Measurements from ENCODE around the gene EFR3B. TPM values are rescaled to one million over a fixed set of nuclear protein-coding genes. Genes with fewer than 3 reads are reported as not detected.

Gene EFR3B
- total and polyA plus RNA-seq, 9 donors = 0.36 to 4.5 (median 1.4) TPM

- no peak overlapping the region for H3K27ac ChIP-seq
- H3K9me3 ChIP-seq = no peaks in the 10 kb centered on the region
- TF ChIP-seq POLR2A (IDR thresholded peaks at IDR 0.05) = no peak
- no peak for TF ChIP-seq EP300 (IDR thresholded peaks at IDR 0.05)
- no peak for TF ChIP-seq CTCF (IDR thresholded peaks at IDR 0.05)
- no peak for DNase-seq
- WGBS, 3 donors = 68 to 69% (median 69%) methylated on average over 2 of the region's 2 CpGs
- intact Hi-C loops (cut with DNase I) = loop anchor here in 1 of 4 donors (10.0 kb wide), 1 partner anchor 104 kb away; no protein-coding TSS in a partner anchor
- H3K4me1 ChIP-seq (ENCODE audit: insufficient read depth) = no peaks in the 10 kb centered on the region
- H3K27me3 ChIP-seq = no peaks in the 10 kb centered on the region
- no peaks in the 10 kb centered on the region for H3K36me3 ChIP-seq
- H3K4me3 ChIP-seq = no peak overlapping the region
Measured at GRCh38 chr2:25030702-25031101, 11.2 kb upstream of the EFR3B start.

- intact Hi-C loops (cut with DNase I) = loop anchor here in 1 of 4 donors (10.0 kb wide), 1 partner anchor 103 kb away; no protein-coding TSS in a partner anchor
Measured at GRCh38 chr2:25032094-25032493, 9.8 kb upstream of the EFR3B start.

GRCh38 chr2:25032901-25033300 lies 9.0 kb upstream of the EFR3B start:
- WGBS, 3 donors = 81 to 86% (median 83%) methylated on average over 4 of the region's 4 CpGs
- intact Hi-C loops (cut with DNase I) = loop anchor here in 1 of 4 donors (10.0 kb wide), 1 partner anchor 102 kb away; no protein-coding TSS in a partner anchor
- H3K4me3 ChIP-seq = no peak overlapping the region
- no peaks in the 10 kb centered on the region for H3K9me3 ChIP-seq
- H3K36me3 ChIP-seq = no peaks in the 10 kb centered on the region
- DNase-seq = no peak
- H3K27ac ChIP-seq = no peak overlapping the region
- no peaks in the 10 kb centered on the region for H3K4me1 ChIP-seq (ENCODE audit: insufficient read depth)
- no peaks in the 10 kb centered on the region for H3K27me3 ChIP-seq
- no peak for TF ChIP-seq POLR2A (IDR thresholded peaks at IDR 0.05)
- no peak for TF ChIP-seq EP300 (IDR thresholded peaks at IDR 0.05)

More at GRCh38 chr2:25032094-25032493, 9.8 kb upstream of the EFR3B start:
- Histone ChIP-seq H3K9me3 (no peaks in the 10 kb centered on the region), H3K36me3 (no peaks in the 10 kb centered on the region), H3K27me3 (no peaks in the 10 kb centered on the region), H3K27ac (no peak overlapping the region), H3K4me1 (ENCODE audit: insufficient read depth) (no peaks in the 10 kb centered on the region), H3K4me3 (no peak overlapping the region)
- no peak for DNase-seq
- WGBS, 3 donors = 61 to 67% (median 65%) methylated on average over 3 of the region's 3 CpGs
- no peak for TF ChIP-seq CTCF (IDR thresholded peaks at IDR 0.05)
- TF ChIP-seq EP300 (IDR thresholded peaks at IDR 0.05) = no peak
- no peak for TF ChIP-seq POLR2A (IDR thresholded peaks at IDR 0.05)

- no peak overlapping the region for H3K27ac ChIP-seq
- intact Hi-C loops (cut with DNase I) = loop anchor here in 1 of 4 donors (10.0 kb wide), 1 partner anchor 101 kb away; no protein-coding TSS in a partner anchor
- H3K4me1 ChIP-seq (ENCODE audit: insufficient read depth) = no peaks in the 10 kb centered on the region
- TF ChIP-seq POLR2A (IDR thresholded peaks at IDR 0.05) (no peak), CTCF (IDR thresholded peaks at IDR 0.05) (no peak), EP300 (IDR thresholded peaks at IDR 0.05) (no peak)
- no peaks in the 10 kb centered on the region for H3K27me3 ChIP-seq
- no peaks in the 10 kb centered on the region for H3K36me3 ChIP-seq
- WGBS, 3 donors = 92 to 97% (median 93%) methylated on average over 5 of the region's 5 CpGs
- H3K4me3 ChIP-seq = no peak overlapping the region
- no peak for DNase-seq
- no peaks in the 10 kb centered on the region for H3K9me3 ChIP-seq
Measured at GRCh38 chr2:25034081-25034480, 7.8 kb upstream of the EFR3B start.

GRCh38 chr2:25035537-25036220 lies 6.2 kb upstream of the EFR3B start:
- Histone ChIP-seq H3K4me3 (no peak overlapping the region), H3K27ac (no peak overlapping the region), H3K9me3 (no peaks in the 10 kb centered on the region), H3K36me3 (no peaks in the 10 kb centered on the region), H3K4me1 (ENCODE audit: insufficient read depth) (no peaks in the 10 kb centered on the region), H3K27me3 (no peaks in the 10 kb centered on the region)
- WGBS, 3 donors = 78 to 80% (median 79%) methylated on average over 12 of the region's 12 CpGs
- TF ChIP-seq EP300 (IDR thresholded peaks at IDR 0.05) (no peak), CTCF (IDR thresholded peaks at IDR 0.05) (no peak), POLR2A (IDR thresholded peaks at IDR 0.05) (no peak)
- intact Hi-C loops (cut with DNase I) = loop anchor here in 1 of 4 donors (10.0 kb wide), 1 partner anchor 99 kb away; no protein-coding TSS in a partner anchor
- no peak for DNase-seq

All from ovary (tissue), 9 donors.